ENCODE results near the gene RNASEL. TPM values are rescaled to one million over a fixed set of nuclear protein-coding genes. Genes with fewer than 3 reads are reported as not detected.
A peak's percentile ranks its signal among the peaks of the same experiment; 100 is the strongest.

Gene RNASEL
- total RNA-seq, 4 donors from 2014 or later: 6.1 to 8.0 (median 7.1) TPM

DNA sequence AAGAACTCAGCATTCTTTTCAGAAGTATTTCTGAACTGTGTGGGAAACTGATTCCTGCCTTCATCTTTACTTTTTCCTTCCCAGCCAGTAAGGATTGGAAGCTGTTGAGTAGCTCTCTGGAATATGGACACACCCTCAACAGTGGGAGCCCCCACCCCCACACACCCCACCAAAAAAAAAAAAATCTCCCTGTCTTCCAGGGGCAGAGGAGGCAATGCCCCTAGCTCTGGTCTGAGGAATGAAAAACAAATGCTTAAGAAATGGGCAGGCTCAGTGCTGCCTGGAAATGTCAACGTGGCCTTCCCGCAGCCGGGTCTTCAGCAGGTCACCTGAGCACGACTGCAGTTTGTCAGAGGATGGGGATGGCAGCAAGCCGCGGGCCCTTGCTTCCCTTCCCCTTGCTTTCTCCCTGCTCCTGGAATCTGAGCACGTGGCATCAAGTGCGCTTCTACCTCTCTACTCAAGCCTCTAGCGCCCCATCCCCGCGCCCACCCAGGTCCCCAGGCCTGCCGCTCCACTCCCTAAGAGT lies 14.7 kb upstream of the RNASEL start:
- WGBS, 2 donors: 1 to 2% methylated on average over 12 of the region's 12 CpGs
- peak in 1 of 2 donors; percentile 88 for DNase-seq (ENCODE audit: low spot score in 2 of 2)
- intact Hi-C loops (cut with DNase I; ENCODE audit: low total_unique reads): loop anchor here (5.0 kb wide), 1 partner anchor 521 kb away; no protein-coding TSS in a partner anchor
- no peak overlapping the region for H3K4me3 ChIP-seq (ENCODE audit: low read depth, poor library complexity, severe bottlenecking)
- no peak for TF ChIP-seq POLR2A (IDR thresholded peaks at IDR 0.05)
- TF ChIP-seq, protein P1, sequence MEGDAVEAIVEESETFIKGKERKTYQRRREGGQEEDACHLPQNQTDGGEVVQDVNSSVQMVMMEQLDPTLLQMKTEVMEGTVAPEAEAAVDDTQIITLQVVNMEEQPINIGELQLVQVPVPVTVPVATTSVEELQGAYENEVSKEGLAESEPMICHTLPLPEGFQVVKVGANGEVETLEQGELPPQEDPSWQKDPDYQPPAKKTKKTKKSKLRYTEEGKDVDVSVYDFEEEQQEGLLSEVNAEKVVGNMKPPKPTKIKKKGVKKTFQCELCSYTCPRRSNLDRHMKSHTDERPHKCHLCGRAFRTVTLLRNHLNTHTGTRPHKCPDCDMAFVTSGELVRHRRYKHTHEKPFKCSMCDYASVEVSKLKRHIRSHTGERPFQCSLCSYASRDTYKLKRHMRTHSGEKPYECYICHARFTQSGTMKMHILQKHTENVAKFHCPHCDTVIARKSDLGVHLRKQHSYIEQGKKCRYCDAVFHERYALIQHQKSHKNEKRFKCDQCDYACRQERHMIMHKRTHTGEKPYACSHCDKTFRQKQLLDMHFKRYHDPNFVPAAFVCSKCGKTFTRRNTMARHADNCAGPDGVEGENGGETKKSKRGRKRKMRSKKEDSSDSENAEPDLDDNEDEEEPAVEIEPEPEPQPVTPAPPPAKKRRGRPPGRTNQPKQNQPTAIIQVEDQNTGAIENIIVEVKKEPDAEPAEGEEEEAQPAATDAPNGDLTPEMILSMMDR (IDR thresholded peaks at IDR 0.05): no peak

DNA sequence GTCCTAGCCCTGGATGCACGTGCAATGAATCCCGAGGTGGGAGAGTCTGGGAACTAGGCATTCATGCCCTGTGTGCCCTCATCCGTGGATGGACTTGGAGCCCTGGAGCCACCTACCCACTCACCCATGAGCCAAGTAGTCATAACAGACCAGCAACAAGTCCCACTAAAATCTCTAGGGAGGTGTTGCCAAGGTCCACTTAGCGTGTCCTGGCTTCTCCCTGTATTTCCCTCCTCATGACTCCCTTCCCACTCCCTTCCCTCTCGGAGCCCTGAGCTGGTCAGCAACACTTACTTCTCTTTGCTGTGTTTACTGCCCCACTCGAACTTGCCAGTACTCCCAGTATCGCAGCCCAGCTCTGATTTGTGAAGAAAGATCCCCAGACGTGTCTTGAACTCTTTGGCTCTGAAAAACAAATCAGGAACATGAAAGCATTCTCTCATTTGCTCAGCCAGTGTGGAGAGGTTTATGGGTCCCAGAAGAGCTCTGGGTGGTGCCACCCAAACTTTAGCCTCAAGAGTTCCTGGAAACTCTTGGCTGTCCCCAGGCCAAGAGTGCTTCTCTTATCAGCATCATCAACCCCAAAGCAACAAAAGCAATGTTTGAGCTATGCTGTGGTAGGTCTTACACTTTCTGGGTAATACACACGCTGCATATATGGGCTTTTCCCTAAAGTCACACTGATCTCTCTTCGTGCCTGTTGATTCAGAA lies 14.0 kb upstream of the RNASEL start:
- 34 to 35% methylated on average over 10 of the region's 10 CpGs for WGBS, 2 donors
- no peak for DNase-seq (ENCODE audit: low spot score in 2 of 2)
- TF ChIP-seq, protein P1 (IDR thresholded peaks at IDR 0.05): no peak
- TF ChIP-seq POLR2A (IDR thresholded peaks at IDR 0.05): no peak
- intact Hi-C loops (cut with DNase I; ENCODE audit: low total_unique reads): loop anchor here (5.0 kb wide), 1 partner anchor 521 kb away; no protein-coding TSS in a partner anchor
- no peak overlapping the region for H3K4me3 ChIP-seq (ENCODE audit: low read depth, poor library complexity, severe bottlenecking)

DNA sequence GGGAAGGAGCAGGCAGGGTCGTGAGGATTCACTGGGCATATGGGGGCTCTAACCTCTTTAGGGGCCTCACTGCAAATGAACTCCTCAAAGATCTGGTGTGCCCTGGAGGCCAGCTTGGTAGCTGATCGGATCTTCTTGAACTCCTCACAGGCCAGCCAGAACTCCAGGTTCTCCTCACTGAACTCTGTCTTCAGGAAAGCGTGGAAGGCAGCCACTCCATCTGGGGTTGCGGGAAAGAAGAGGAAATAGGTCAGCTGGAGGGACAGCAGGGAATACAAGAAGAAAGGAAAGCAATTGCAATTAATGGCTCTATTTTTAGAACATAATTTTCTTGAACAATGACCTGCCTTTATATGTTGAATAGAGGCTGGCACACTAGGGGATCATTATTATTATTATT lies 12.9 kb upstream of the RNASEL start:
- TF ChIP-seq, protein P1 (IDR thresholded peaks at IDR 0.05): peak in 1 of 3 donors; percentile 11
- no peak for TF ChIP-seq POLR2A (IDR thresholded peaks at IDR 0.05)
- intact Hi-C loops (cut with DNase I; ENCODE audit: low total_unique reads): loop anchor here (2.0 to 5.0 kb wide), 2 partner anchors 183 to 520 kb away; no protein-coding TSS in a partner anchor
- no peak for DNase-seq (ENCODE audit: low spot score in 2 of 2)
- WGBS, 2 donors: 58 to 59% methylated on average over 4 of the region's 4 CpGs
- no peak overlapping the region for H3K4me3 ChIP-seq (ENCODE audit: low read depth, poor library complexity, severe bottlenecking)

DNA sequence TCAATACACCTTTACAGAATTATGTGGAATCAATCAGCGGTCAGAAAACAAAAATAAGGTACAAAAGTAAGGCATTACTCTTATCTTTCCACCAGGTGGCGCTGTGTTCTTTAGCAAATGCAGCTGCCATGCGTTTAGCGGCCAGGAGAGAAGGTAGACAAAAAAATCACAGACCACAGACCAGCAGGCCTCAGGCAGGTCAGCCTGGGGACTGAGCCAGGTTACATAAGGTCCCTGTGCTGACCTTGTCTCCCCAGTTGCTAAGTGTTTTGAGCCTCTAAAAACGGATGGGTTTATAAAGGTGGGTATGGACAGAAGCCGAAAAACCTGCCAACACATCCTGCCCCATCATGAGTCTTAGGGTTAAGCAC lies 12.3 kb upstream of the RNASEL start:
- H3K4me3 ChIP-seq (ENCODE audit: low read depth, poor library complexity, severe bottlenecking): no peak overlapping the region
- TF ChIP-seq, protein P1 (IDR thresholded peaks at IDR 0.05): no peak
- TF ChIP-seq POLR2A (IDR thresholded peaks at IDR 0.05): no peak
- intact Hi-C loops (cut with DNase I; ENCODE audit: low total_unique reads): loop anchor here (2.0 to 5.0 kb wide), 2 partner anchors 183 to 519 kb away; no protein-coding TSS in a partner anchor
- peak; percentile 55 to 89 for DNase-seq (ENCODE audit: low spot score in 2 of 2)
- WGBS, 2 donors: 20% methylated on average over 6 of the region's 6 CpGs

DNA sequence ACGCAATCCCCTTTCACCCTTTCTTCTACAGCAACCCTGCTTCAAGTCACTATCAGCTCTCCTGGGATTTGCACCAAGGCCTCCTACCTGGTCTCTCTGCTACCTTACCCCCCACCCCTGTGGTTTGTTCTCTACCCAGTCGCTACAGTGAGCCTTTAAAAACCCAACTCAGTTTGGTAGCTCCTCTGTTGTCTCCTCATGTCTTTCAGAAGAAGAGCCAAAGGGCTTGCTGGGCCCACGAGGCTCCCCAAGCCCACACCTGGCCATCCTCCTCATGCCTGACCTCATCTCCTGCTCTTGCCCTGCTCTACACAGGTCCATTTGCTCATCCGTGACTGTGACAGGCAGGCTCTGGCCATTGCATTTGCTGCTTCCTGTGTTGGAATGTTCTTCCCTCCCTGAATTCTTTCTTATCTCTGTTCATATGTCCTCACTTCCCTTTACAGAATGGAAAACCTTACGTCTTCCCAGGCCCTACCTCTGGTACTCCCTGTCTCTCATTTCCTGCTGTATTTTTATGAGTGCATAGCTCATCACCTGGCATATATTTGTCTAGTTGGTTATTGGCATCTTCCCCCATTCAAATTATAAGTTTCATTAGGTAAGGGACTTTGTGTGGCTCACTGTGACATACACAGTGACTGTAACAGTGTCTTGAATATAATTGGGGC lies 11.8 kb upstream of the RNASEL start:
- no peak for TF ChIP-seq POLR2A (IDR thresholded peaks at IDR 0.05)
- TF ChIP-seq, protein P1 (IDR thresholded peaks at IDR 0.05): no peak
- DNase-seq (ENCODE audit: low spot score in 2 of 2): peak in 1 of 2 donors; percentile 64
- WGBS, 2 donors: 68 to 74% methylated on average over 5 of the region's 5 CpGs
- intact Hi-C loops (cut with DNase I; ENCODE audit: low total_unique reads): loop anchor here (2.0 to 5.0 kb wide), 2 partner anchors 184 to 519 kb away; no protein-coding TSS in a partner anchor
- H3K4me3 ChIP-seq (ENCODE audit: low read depth, poor library complexity, severe bottlenecking): no peak overlapping the region

Measured in lower leg skin (tissue), 4 donors.